ENCODE data around the gene SSX2IP. TPM values are rescaled to one million over a fixed set of nuclear protein-coding genes. Genes with fewer than 3 reads are reported as not detected.
A peak's percentile ranks its signal among the peaks of the same experiment; 100 is the strongest.

The SSX2IP gene
- total RNA-seq, 6 experiments from 2014 or later, result 5.0 to 16.1 (median 8.3) TPM

DNA sequence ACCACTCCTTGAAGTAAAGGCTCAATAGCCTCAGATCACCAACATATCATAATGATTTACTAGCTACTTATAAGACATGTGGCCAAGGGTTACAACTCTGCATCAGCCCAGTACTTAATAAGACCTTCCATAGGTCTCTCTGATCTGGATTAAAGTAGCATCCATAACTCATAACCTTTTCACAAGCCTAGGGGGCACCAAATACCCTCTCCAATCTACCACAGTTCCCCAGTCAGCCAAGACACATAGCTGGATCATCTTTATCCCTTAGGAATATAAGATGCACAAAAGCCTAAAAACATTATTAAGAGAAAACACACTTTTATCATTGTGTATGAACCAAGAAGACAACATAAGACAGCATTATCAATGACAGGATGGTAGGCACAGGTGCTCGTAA lies 22.1 kb downstream of the SSX2IP start:
- WGBS (ENCODE audit: insufficient coverage, low coverage, low lambda C conversion rate, missing lambda C conversion rate), result 83% methylated on average over 1 of the region's 1 CpG
- peak; percentile 63 to 78 (median 68) for ATAC-seq
- Histone ChIP-seq H3K27ac (no peak overlapping the region), H3K9me3 (no peaks in the 10 kb centered on the region), H3K4me1 (peaks cover 0 to 8% (median 0%) of the 10 kb centered on the region in 4 donors), H3K4me3 (no peak overlapping the region), H3K36me3 (peaks cover 0 to 3% (median 0%) of the 10 kb centered on the region in 4 donors), H3K27me3 (no peaks in the 10 kb centered on the region)
- intact Hi-C loops (cut with DNase I), result no loop called here
- TF ChIP-seq POLR2A (IDR thresholded peaks at IDR 0.05), result no peak
- TF ChIP-seq, protein P1, sequence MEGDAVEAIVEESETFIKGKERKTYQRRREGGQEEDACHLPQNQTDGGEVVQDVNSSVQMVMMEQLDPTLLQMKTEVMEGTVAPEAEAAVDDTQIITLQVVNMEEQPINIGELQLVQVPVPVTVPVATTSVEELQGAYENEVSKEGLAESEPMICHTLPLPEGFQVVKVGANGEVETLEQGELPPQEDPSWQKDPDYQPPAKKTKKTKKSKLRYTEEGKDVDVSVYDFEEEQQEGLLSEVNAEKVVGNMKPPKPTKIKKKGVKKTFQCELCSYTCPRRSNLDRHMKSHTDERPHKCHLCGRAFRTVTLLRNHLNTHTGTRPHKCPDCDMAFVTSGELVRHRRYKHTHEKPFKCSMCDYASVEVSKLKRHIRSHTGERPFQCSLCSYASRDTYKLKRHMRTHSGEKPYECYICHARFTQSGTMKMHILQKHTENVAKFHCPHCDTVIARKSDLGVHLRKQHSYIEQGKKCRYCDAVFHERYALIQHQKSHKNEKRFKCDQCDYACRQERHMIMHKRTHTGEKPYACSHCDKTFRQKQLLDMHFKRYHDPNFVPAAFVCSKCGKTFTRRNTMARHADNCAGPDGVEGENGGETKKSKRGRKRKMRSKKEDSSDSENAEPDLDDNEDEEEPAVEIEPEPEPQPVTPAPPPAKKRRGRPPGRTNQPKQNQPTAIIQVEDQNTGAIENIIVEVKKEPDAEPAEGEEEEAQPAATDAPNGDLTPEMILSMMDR (IDR thresholded peaks at IDR 0.05), result peak; percentile 14 to 35 (median 26)
- DNase-seq, result no peak

- Histone ChIP-seq H3K4me1 (peaks cover 0 to 8% (median 0%) of the 10 kb centered on the region in 4 donors), H3K9me3 (no peaks in the 10 kb centered on the region), H3K27me3 (no peaks in the 10 kb centered on the region), H3K27ac (no peak overlapping the region), H3K36me3 (peaks cover 0 to 15% (median 0%) of the 10 kb centered on the region in 4 donors), H3K4me3 (no peak overlapping the region)
- no peak for TF ChIP-seq POLR2A (IDR thresholded peaks at IDR 0.05)
- TF ChIP-seq, protein P1 (IDR thresholded peaks at IDR 0.05), result no peak
- DNase-seq, result peak in 1 of 3 donors; percentile 60
- intact Hi-C loops (cut with DNase I), result no loop called here
- WGBS (ENCODE audit: insufficient coverage, low coverage, low lambda C conversion rate, missing lambda C conversion rate), result 79% methylated on average over 3 of the region's 3 CpGs
- ATAC-seq, result peak; percentile 64 to 79 (median 73)
These were observed 24.5 kb downstream of the SSX2IP start for GRCh38 chr1:84665703-84666317.

GRCh38 chr1:84653130-84653677 lies 37.1 kb downstream of the SSX2IP start:
- peaks cover 0 to 23% (median 1%) of the 10 kb centered on the region in 4 donors for H3K36me3 ChIP-seq
- H3K27me3 ChIP-seq, result no peaks in the 10 kb centered on the region
- no peaks in the 10 kb centered on the region for H3K4me1 ChIP-seq
- H3K27ac ChIP-seq, result no peak overlapping the region
- ATAC-seq, result peak in 2 of 4 donors; percentile 30 to 38
- H3K9me3 ChIP-seq, result no peaks in the 10 kb centered on the region
- TF ChIP-seq, protein P1 (IDR thresholded peaks at IDR 0.05), result peak; percentile 10 to 20 (median 14)
- TF ChIP-seq POLR2A (IDR thresholded peaks at IDR 0.05), result no peak
- DNase-seq, result no peak
- H3K4me3 ChIP-seq, result no peak overlapping the region
- intact Hi-C loops (cut with DNase I), result no loop called here
- WGBS (ENCODE audit: insufficient coverage, low coverage, low lambda C conversion rate, missing lambda C conversion rate), result 73% methylated on average over 2 of the region's 2 CpGs

- Histone ChIP-seq H3K27me3 (no peaks in the 10 kb centered on the region), H3K36me3 (no peaks in the 10 kb centered on the region), H3K27ac (no peak overlapping the region), H3K9me3 (no peaks in the 10 kb centered on the region), H3K4me1 (no peaks in the 10 kb centered on the region), H3K4me3 (no peak overlapping the region)
- DNase-seq (no peak), ATAC-seq (no peak)
- TF ChIP-seq, protein P1 (IDR thresholded peaks at IDR 0.05), result no peak
- TF ChIP-seq POLR2A (IDR thresholded peaks at IDR 0.05), result no peak
- 85% methylated on average over 2 of the region's 2 CpGs for WGBS (ENCODE audit: insufficient coverage, low coverage, low lambda C conversion rate, missing lambda C conversion rate)
- intact Hi-C loops (cut with DNase I), result no loop called here
These were observed 45.8 kb downstream of the SSX2IP start for GRCh38 chr1:84644472-84644871.

All from right lobe of liver (tissue), 6 donors.